HFFc6 (cell line): Measurements from ENCODE around the gene KDM6B. TPM values are rescaled to one million over a fixed set of nuclear protein-coding genes. Genes with fewer than 3 reads are reported as not detected.

Experiments
- DNase-seq: peaks from one replicate; pipeline ENCODE4 v3.0.0-alpha.2; 2018
- H3K27ac Mint-ChIP-seq: 2 replicates; pipeline ENCODE4 v1.8.0; 2020; ENCODE audit warnings: mild to moderate bottlenecking, mixed read lengths
- H3K27me3 Mint-ChIP-seq: 2 replicates; pipeline ENCODE4 v1.8.0; 2021; ENCODE audit warnings: mild to moderate bottlenecking, moderate library complexity, mixed read lengths; ENCODE audit not compliant: insufficient read depth
- H3K36me3 Mint-ChIP-seq: 2 replicates; pipeline ENCODE4 v1.8.0; 2021; ENCODE audit warnings: low read depth, mixed read lengths
- H3K4me1 Mint-ChIP-seq: 2 replicates; pipeline ENCODE4 v1.8.0; 2020; ENCODE audit warnings: low read depth, mixed read lengths
- H3K4me3 Mint-ChIP-seq: 2 replicates; pipeline ENCODE4 v1.8.0; 2020; ENCODE audit warnings: mild to moderate bottlenecking, moderate library complexity, mixed read lengths
- H3K9me3 Mint-ChIP-seq: 2 replicates; pipeline ENCODE4 v1.8.0; 2020; ENCODE audit warnings: mild to moderate bottlenecking, mixed read lengths
- total RNA-seq, 6 experiments: library from RNA; stranded (reverse); fragmentation: NEBNext Ultra II Directional; extraction: Animal tissue kit (Norgen Biotek cat#: 25700); gene quantifications; 2 replicates in 1 of 6; 3 replicates in 5 of 6; pipeline ENCODE4 v1.2.3, GENCODE V29; 2021
- TF ChIP-seq, protein P1 (sequence below): fragments of 200-600 bp; sonication (generic); IDR thresholded peaks from 2 replicates; pipeline ENCODE4 v1.5.0; 2021; ENCODE audit warnings: antibody characterized with exemption, mild to moderate bottlenecking

Gene KDM6B
- total RNA-seq, 6 experiments from 2014 or later = 10.4 to 15.2 (median 11.6) TPM

GRCh38 chr17:7849130-7849750 is 15.2 kb downstream of the KDM6B start:
- TF ChIP-seq, protein P1, sequence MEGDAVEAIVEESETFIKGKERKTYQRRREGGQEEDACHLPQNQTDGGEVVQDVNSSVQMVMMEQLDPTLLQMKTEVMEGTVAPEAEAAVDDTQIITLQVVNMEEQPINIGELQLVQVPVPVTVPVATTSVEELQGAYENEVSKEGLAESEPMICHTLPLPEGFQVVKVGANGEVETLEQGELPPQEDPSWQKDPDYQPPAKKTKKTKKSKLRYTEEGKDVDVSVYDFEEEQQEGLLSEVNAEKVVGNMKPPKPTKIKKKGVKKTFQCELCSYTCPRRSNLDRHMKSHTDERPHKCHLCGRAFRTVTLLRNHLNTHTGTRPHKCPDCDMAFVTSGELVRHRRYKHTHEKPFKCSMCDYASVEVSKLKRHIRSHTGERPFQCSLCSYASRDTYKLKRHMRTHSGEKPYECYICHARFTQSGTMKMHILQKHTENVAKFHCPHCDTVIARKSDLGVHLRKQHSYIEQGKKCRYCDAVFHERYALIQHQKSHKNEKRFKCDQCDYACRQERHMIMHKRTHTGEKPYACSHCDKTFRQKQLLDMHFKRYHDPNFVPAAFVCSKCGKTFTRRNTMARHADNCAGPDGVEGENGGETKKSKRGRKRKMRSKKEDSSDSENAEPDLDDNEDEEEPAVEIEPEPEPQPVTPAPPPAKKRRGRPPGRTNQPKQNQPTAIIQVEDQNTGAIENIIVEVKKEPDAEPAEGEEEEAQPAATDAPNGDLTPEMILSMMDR = no peak
- Mint-ChIP-seq H3K4me1 (peaks cover 9% of the 10 kb centered on the region), H3K27ac (no peak overlapping the region), H3K4me3 (no peak overlapping the region), H3K36me3 (peaks cover 9% of the 10 kb centered on the region; the same call in 1 of the 2 replicates), H3K27me3 (peaks cover 2% of the 10 kb centered on the region), H3K9me3 (no peaks in the 10 kb centered on the region)
- DNase-seq = no peak

DNA sequence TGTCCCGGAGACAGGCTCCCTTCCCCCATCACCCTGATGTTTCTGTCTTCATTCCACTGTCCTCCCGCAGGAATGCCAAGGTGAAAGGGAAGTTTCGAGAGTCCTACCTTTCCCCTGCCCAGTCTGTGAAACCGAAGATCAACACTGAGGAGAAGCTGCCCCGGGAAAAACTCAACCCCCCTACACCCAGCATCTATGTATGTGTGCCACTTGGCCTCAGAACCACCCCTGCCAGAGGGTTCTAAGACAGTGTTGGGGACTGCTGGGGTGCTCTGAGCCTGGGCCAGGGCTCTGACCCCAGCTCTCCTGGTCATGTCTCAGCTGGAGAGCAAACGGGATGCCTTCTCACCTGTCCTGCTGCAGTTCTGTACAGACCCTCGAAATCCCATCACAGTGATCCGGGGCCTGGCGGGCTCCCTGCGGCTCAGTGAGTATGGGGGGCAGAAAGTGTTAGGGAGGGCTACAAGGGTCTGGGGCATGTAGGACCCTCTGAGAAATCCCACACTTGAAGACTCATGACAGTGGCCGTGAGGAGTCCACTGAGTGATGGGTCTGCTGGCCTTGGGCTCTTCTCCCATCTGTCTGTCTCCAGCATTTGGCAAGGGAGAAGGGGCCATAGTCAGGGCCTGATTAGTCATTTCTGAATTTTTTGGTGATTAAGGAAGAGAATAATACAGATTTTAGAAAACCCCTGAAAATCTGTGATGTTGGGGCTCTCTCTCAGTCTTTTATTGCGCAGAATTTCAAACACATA is 15.9 kb downstream of the KDM6B start:
- H3K4me3 Mint-ChIP-seq = no peak overlapping the region
- DNase-seq = no peak

GRCh38 chr17:7850701-7851437 is 16.9 kb downstream of the KDM6B start:
- Mint-ChIP-seq H3K27me3 (no peaks in the 10 kb centered on the region; the same call in 1 of the 2 replicates), H3K27ac (no peak overlapping the region), H3K36me3 (peaks cover 12% of the 10 kb centered on the region; the same call in 1 of the 2 replicates), H3K9me3 (no peaks in the 10 kb centered on the region), H3K4me3 (no peak overlapping the region), H3K4me1 (peaks cover under 1% of the 10 kb centered on the region)
- TF ChIP-seq, protein P1 = no peak
- DNase-seq = no peak

More for the DNA sequence above, 15.9 kb downstream of the KDM6B start:
- H3K27ac Mint-ChIP-seq = no peak overlapping the region
- no peaks in the 10 kb centered on the region for H3K9me3 Mint-ChIP-seq
- no peaks in the 10 kb centered on the region; the same call in 1 of the 2 replicates for H3K27me3 Mint-ChIP-seq
- TF ChIP-seq, protein P1 = no peak
- H3K4me1 Mint-ChIP-seq = peaks cover 9% of the 10 kb centered on the region
- peaks cover 9% of the 10 kb centered on the region; the same call in 1 of the 2 replicates for H3K36me3 Mint-ChIP-seq

- no peaks in the 10 kb centered on the region for H3K9me3 Mint-ChIP-seq
- H3K4me1 Mint-ChIP-seq = no peaks in the 10 kb centered on the region
- H3K36me3 Mint-ChIP-seq = peaks cover 14% of the 10 kb centered on the region; the same call in 1 of the 2 replicates
- peak; percentile 60 for DNase-seq
- no peak overlapping the region; the same call in 1 of the 2 replicates for H3K27ac Mint-ChIP-seq
- H3K27me3 Mint-ChIP-seq = no peaks in the 10 kb centered on the region; the same call in 1 of the 2 replicates
- H3K4me3 Mint-ChIP-seq = no peak overlapping the region
- TF ChIP-seq, protein P1 = peak; percentile 97
Measured at GRCh38 chr17:7851438-7852261, 17.6 kb downstream of the KDM6B start.

DNA sequence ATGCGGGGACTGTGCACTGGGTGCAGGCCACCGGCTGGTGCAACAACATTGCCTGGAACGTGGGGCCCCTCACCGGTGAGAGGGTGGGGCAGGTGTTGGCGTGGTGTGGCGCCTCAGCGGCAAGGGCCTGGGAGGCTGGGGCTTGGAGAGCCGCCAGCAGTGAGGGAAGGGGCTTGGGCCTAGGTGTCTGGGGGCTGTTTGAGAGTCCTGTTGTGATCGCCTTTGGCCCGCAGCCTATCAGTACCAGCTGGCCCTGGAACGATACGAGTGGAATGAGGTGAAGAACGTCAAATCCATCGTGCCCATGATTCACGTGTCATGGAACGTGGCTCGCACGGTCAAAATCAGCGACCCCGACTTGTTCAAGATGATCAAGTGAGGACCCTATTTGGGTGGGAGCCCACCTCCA is 18.2 kb downstream of the KDM6B start:
- H3K27ac Mint-ChIP-seq = no peak overlapping the region; the same call in 1 of the 2 replicates
- H3K27me3 Mint-ChIP-seq = no peaks in the 10 kb centered on the region; the same call in 1 of the 2 replicates
- H3K9me3 Mint-ChIP-seq = no peaks in the 10 kb centered on the region
- peaks cover 14% of the 10 kb centered on the region; the same call in 1 of the 2 replicates for H3K36me3 Mint-ChIP-seq
- DNase-seq = no peak
- H3K4me1 Mint-ChIP-seq = no peaks in the 10 kb centered on the region
- TF ChIP-seq, protein P1 = no peak
- no peak overlapping the region for H3K4me3 Mint-ChIP-seq
